Panc1 (cell line): ENCODE measurements around the gene SIK3. TPM values are rescaled to one million over a fixed set of nuclear protein-coding genes. Genes with fewer than 3 reads are reported as not detected.

Experiments
- ATAC-seq: fragments of 200-7000 bp; cut with Tn5 transposase; 2 replicates; pipeline ENCODE4 v1.9.1; 2020; ENCODE audit warnings: mild to moderate bottlenecking, moderate library complexity
- BruUV-seq: library from RNA; stranded (reverse); fragments of 400-500 nt; replicated peaks from 2 replicates; lab custom pipeline; 2021; lab: Mats Ljungman, UMichigan
- CTCF ChIA-PET: fragments of 300-600 bp; sonication (Branson Sonifier 250); formaldehyde crosslinking; loops from one replicate; lab custom pipeline; 2022; ENCODE audit warnings: antibody characterized with exemption; lab: Charles Lee
- POLR2A ChIA-PET: fragments of 300-600 bp; sonication (Branson Sonifier 250); formaldehyde crosslinking; loops from one replicate; lab custom pipeline; 2022; ENCODE audit warnings: antibody characterized with exemption; lab: Charles Lee
- DNase-seq: peaks from one replicate; pipeline ENCODE4 v3.0.0-alpha.2; 2010; ENCODE audit warnings: low read depth, low spot score
- H3K27ac ChIP-seq: 2 replicates; pipeline ENCODE4 v1.5.1; 2011; ENCODE audit warnings: mild to moderate bottlenecking, low read length, inconsistent platforms
- H3K27me3 ChIP-seq: fragments of 200-500 bp; sonication (Bioruptor generic); 2 replicates; pipeline ENCODE4 v1.6.0; 2014; ENCODE audit warnings: low read length, inconsistent platforms; ENCODE audit not compliant: control insufficient read depth, insufficient read depth
- H3K36me3 ChIP-seq: fragments of 200-500 bp; sonication (Bioruptor generic); 2 replicates; pipeline ENCODE4 v1.5.1; 2014; ENCODE audit warnings: inconsistent platforms, mild to moderate bottlenecking, low read length, moderate library complexity; ENCODE audit not compliant: control insufficient read depth, insufficient read depth
- H3K4me1 ChIP-seq: 2 replicates; pipeline ENCODE4 v1.5.1; 2011; ENCODE audit warnings: inconsistent platforms, mild to moderate bottlenecking, low read length, moderate library complexity; ENCODE audit not compliant: control insufficient read depth, insufficient read depth
- H3K4me3 ChIP-seq, 2 experiments: 2 replicates each; pipeline ENCODE4 v1.5.1; 2011 to 2012; ENCODE audit warnings: low read depth in 2 of 2, low read length in 2 of 2, mild to moderate bottlenecking in 2 of 2, inconsistent platforms in 1 of 2, moderate library complexity in 1 of 2
- H3K9me3 ChIP-seq: fragments of 200-500 bp; sonication (Bioruptor generic); 2 replicates; pipeline ENCODE4 v1.5.1; 2014; ENCODE audit warnings: low read depth, mild to moderate bottlenecking, inconsistent platforms, low read length, moderate library complexity; ENCODE audit not compliant: control insufficient read depth, insufficient read depth
- CTCF ChIP-seq: fragments of 450-650 bp; IDR thresholded peaks from 2 replicates; pipeline ENCODE4 v1.5.1; 2017; ENCODE audit warnings: mild to moderate bottlenecking
- POLR2AphosphoS5 ChIP-seq: IDR thresholded peaks from 2 replicates; pipeline ENCODE4 v1.6.1; 2012; ENCODE audit warnings: mild to moderate bottlenecking, low read depth, low read length, moderate library complexity
- REST ChIP-seq, 2 experiments: IDR thresholded peaks; 2 replicates each; pipeline ENCODE4 v1.6.1; 2011 to 2012; ENCODE audit warnings: low read depth in 2 of 2, control low read depth in 1 of 2, low read length in 1 of 2, mild to moderate bottlenecking in 1 of 2, moderate library complexity in 1 of 2; ENCODE audit not compliant: insufficient read depth in 1 of 2
- SIN3A ChIP-seq: IDR thresholded peaks from 2 replicates; pipeline ENCODE4 v1.6.1; 2012; ENCODE audit warnings: low read depth, mild to moderate bottlenecking, low read length, moderate library complexity, borderline replicate concordance; ENCODE audit not compliant: insufficient read depth
- TCF7L2 ChIP-seq: IDR thresholded peaks from 2 replicates; pipeline ENCODE4 v1.6.1; 2011; ENCODE audit warnings: mild to moderate bottlenecking, low read depth, low read length, inconsistent platforms
- in situ Hi-C: cut with HindIII; loops from 2 replicates; pipeline ENCODE4 v1.10.0; 2016; ENCODE audit warnings: low sequenced_read_pairs, low pct_unique_long_range_greater_than_20kb
- intact Hi-C: fragments of 100-400 bp; cut with micrococcal nuclease; formaldehyde crosslinking; loops from one replicate; pipeline ENCODE4 v1.10.0; 2022; ENCODE audit not compliant: unreplicated experiment
- total RNA-seq: library from RNA; stranded (reverse); gene quantifications from one replicate; pipeline ENCODE4 v1.2.1, GENCODE V29; 2021; ENCODE audit not compliant: unreplicated experiment

Gene SIK3
- total RNA-seq, 1 experiment from 2014 or later: 39.7 TPM

- no peaks in the 10 kb centered on the region for H3K9me3 ChIP-seq
- CTCF ChIA-PET: interaction anchor here (0.7 to 1.7 kb wide), 2 partner anchors 14 to 30 kb away, joined by 6 read pairs; partner anchors contain the start of gene APOA5
- BruUV-seq: no TSS peak
- no peak overlapping the region for H3K4me3 ChIP-seq
- intact Hi-C loops (no loop called here), in situ Hi-C loops (no loop called here)
- H3K27ac ChIP-seq: no peak overlapping the region
- no peak for TF ChIP-seq TCF7L2
- no peak for TF ChIP-seq CTCF
- no peak for TF ChIP-seq REST (IDR thresholded peaks at IDR 0.05; ENCODE audit: insufficient read depth in 1 of 2, low read depth in 2 of 2, low read length in 1 of 2)
- TF ChIP-seq SIN3A: no peak
- no peak for TF ChIP-seq POLR2AphosphoS5
- H3K4me1 ChIP-seq: no peaks in the 10 kb centered on the region
- H3K27me3 ChIP-seq: no peaks in the 10 kb centered on the region
- H3K36me3 ChIP-seq: no peaks in the 10 kb centered on the region
- POLR2A ChIA-PET: no interaction called here
- ATAC-seq (no peak), DNase-seq (no peak)
Observed at GRCh38 chr11:116821050-116821918, 276.9 kb downstream of the SIK3 start.

- ATAC-seq: no peak
- Histone ChIP-seq H3K4me3 (no peak overlapping the region), H3K4me1 (no peaks in the 10 kb centered on the region), H3K27me3 (no peaks in the 10 kb centered on the region), H3K36me3 (no peaks in the 10 kb centered on the region), H3K9me3 (no peaks in the 10 kb centered on the region), H3K27ac (no peak overlapping the region)
- intact Hi-C loops (no loop called here), in situ Hi-C loops (no loop called here)
- ChIA-PET CTCF (interaction anchor here (0.6 kb wide), 1 partner anchor 9 kb away, joined by 3 read pairs; no protein-coding TSS in a partner anchor), POLR2A (no interaction called here)
- DNase-seq: no peak
- BruUV-seq: no TSS peak
- no peak for TF ChIP-seq CTCF
- no peak for TF ChIP-seq POLR2AphosphoS5
- TF ChIP-seq SIN3A: no peak
- TF ChIP-seq REST (IDR thresholded peaks at IDR 0.05; ENCODE audit: insufficient read depth in 1 of 2, low read depth in 2 of 2, low read length in 1 of 2): no peak
Observed at GRCh38 chr11:116819049-116819448, 279.2 kb downstream of the SIK3 start.
